T-helper 1 cell (primary cell): ENCODE data around the gene HES4.
A peak's percentile ranks its signal among the peaks of the same experiment; 100 is the strongest.
"Not testable (repeated sequence)": the region's sequence is repeated elsewhere in the genome, so short reads cannot be mapped to it uniquely, and the experiment has no call there.

Source experiments
- DNase-seq, 5 donors: peaks; one replicate each; pipeline ENCODE4 v3.0.0-alpha.2; 2012 to 2020

Gene HES4

GRCh38 chr1:1033009-1033587 lies 33.2 kb upstream of the HES4 start:
- peak; percentile 60 to 87 (median 71) for DNase-seq

- DNase-seq, result no peak
Measured at GRCh38 chr1:1032424-1032823, 32.5 kb upstream of the HES4 start.

- DNase-seq, result no peak
Measured at GRCh38 chr1:1031659-1032235, 31.9 kb upstream of the HES4 start.

GRCh38 chr1:1030867-1031658 lies 31.2 kb upstream of the HES4 start:
- DNase-seq, result not testable (repeated sequence)

- DNase-seq, result peak in 1 of 5 donors; percentile 3
Measured at GRCh38 chr1:1027791-1028190, 27.9 kb upstream of the HES4 start.

GRCh38 chr1:1026599-1027413 lies 26.9 kb upstream of the HES4 start:
- DNase-seq, result no peak

- no peak for DNase-seq
Measured at GRCh38 chr1:1025730-1026129, 25.8 kb upstream of the HES4 start.

- DNase-seq, result peak in 1 of 5 donors; percentile 1
Measured at GRCh38 chr1:1024771-1025699, 25.1 kb upstream of the HES4 start.

- no peak for DNase-seq
Measured at GRCh38 chr1:1024149-1024770, 24.4 kb upstream of the HES4 start.

- peak in 1 of 5 donors; percentile 1 for DNase-seq
Measured at GRCh38 chr1:1023700-1024099, 23.8 kb upstream of the HES4 start.

- peak in 1 of 5 donors; percentile 1 for DNase-seq
Measured at GRCh38 chr1:1022302-1023009, 22.6 kb upstream of the HES4 start.

- no peak for DNase-seq
Measured at GRCh38 chr1:1021920-1022259, 22.0 kb upstream of the HES4 start.

- no peak for DNase-seq
Measured at GRCh38 chr1:1021010-1021919, 21.4 kb upstream of the HES4 start.

- DNase-seq, result peak in 1 of 5 donors; percentile 29
Measured at GRCh38 chr1:1020415-1021009, 20.6 kb upstream of the HES4 start.

- DNase-seq, result no peak
Measured at GRCh38 chr1:1020000-1020404, 20.1 kb upstream of the HES4 start, which contains the start of gene AGRN. Gene AGRN, plus strand, starts transcription at chr1:1020120. Its CDS starts 53 bp downstream, at chr1:1020173.

- DNase-seq, result peak; percentile 59 to 80 (median 71)
Measured at GRCh38 chr1:1019122-1019999, 19.5 kb upstream of the HES4 start.

- DNase-seq, result peak in 1 of 5 donors; percentile 1
Measured at GRCh38 chr1:1018321-1018685, 18.4 kb upstream of the HES4 start.
